ENCODE data around the gene ALKAL2.
"Not testable (repeated sequence)": the region's sequence is repeated elsewhere in the genome, so short reads cannot be mapped to it uniquely, and the experiment has no call there.

The ALKAL2 gene
- 0 to 0.18 (median 0.06) reads per million in 4 experiments for total RNA-seq

GRCh38 chr2:287911-288757 is at the start of gene ALKAL2:
Gene ALKAL2, minus strand, starts transcription at chr2:288091. Its CDS starts 256 bp downstream, at chr2:287835.
- no peak for DNase-seq

DNA sequence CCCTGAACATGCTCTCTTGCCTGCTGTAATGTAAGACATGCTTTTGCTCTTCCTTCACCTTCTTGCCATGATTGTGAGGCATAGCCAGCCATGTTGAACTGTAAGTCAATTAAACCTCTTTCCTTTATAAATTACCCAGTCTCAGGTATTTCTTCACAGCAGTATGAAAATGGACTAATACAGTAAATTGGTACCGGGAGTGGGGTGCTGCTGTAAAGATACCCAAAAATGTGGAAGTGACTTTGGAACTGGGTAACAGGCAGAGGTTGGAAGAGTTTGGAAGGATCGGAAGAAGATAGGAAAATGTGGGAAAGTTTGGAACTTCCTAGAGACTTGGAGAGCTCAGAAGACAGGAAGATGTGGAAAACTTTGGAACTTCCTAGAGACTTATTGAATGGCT is 49.1 kb upstream of the ALKAL2 start:
- not testable (repeated sequence) for DNase-seq

DNA sequence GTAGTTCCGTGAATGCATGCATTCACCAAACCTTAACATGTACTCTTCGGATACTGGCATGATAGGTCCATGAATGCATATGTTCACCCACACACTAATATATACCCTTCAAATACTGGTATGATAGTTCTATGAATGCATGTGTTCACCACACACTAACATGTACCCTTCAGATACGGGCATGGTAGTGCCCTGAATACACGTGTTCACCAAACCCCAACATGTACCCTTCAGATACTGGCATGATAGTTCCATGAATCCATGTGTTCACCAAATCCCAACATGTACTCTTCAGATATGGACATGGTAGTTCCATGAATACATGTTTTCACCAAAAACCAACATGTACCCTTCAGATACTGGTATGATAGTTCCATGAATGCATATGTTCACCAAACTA is 48.5 kb upstream of the ALKAL2 start:
- DNase-seq = no peak

GRCh38 chr2:332592-332991 is 44.7 kb upstream of the ALKAL2 start:
- DNase-seq = no peak

- DNase-seq = no peak
These were observed 40.9 kb upstream of the ALKAL2 start for GRCh38 chr2:328761-329160.

DNA sequence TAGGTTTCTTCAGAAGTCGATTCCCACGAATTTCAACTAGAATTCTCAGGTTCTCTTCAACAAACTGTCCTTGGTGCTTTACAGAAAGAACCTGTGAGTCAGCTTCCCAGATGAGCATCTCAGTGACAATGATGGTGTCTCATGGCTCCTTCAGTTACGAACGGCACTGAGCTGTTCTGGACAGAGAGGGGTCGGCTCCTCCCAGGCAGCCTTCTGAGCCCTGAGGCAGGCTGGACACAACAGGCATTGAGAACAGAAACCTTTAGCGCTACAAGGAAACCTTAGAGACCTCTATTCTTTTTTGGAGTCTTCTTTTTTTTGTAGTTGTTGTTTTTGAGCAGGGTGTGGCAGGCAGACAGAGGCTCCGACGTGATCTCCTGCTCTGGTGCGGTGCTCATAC is 35.1 kb upstream of the ALKAL2 start:
- no peak for DNase-seq

- DNase-seq = no peak
These were observed 34.4 kb upstream of the ALKAL2 start for GRCh38 chr2:322326-322725.

GRCh38 chr2:320561-320960 is 32.7 kb upstream of the ALKAL2 start:
- no peak for DNase-seq

- no peak for DNase-seq
These were observed 31.2 kb upstream of the ALKAL2 start for GRCh38 chr2:319059-319600.

DNA sequence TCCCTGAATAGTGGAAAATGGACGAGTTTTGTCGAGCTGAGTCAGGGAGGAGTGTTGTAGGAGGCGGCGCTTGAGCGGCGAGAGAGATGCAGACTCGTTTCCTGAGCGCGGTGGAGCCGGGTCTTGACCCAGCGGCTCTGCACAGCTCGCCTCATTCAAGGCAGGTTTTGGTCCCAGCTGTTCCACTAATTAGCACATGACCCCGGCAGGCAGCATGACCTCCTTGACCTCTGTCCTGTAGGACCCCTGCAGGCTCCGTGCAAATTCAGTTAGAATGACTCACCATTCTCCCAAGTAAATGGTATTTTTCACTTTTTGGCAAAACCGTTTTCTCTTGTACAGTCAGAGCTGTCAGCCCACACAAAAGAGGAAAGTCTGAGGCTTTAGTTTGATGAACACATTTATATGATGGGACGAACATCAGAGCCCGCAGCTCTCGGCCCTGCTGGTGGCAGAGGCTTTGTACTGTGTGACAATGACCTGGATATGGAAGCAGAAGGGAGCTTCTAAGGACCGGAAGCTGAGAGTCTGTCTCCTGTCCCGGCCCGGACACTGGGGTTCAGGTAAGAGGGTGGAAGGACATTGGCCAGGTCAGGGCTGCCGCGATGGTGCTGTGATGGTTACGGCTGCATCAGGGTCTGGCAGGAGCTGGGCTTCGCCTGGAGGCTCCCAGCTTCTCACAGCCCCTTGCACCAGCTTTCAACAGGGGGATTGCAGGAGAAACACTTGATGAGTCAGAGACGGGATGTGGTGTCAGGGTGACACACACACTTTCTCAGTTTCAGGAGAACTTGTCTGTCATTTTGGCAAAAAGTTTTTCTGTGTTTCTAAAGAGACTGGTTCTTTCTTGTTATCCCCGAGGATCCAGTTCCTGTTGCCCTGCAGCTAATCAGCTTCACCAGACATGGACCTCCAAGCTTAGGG is 29.9 kb upstream of the ALKAL2 start:
- no peak for DNase-seq

DNA sequence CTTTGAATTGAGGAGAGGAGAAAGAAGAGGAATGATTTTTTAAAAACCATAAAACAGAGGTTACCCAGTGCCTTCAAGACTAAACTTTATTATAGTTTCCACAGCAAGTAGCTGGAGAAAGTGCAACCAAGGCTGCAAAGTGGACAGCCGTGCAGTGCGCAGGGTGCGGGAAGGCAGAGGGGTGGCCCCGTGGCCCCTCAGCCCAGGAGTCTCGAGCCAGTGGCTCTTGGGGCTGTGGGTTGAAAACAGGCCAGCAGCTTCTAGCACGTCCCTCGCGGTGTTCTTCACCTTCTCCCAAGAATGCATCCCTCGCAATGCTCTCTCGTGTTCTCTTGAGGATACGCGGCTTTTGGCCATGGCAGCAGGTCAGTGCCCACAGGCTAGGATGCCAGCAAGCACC is 28.5 kb upstream of the ALKAL2 start:
- no peak for DNase-seq

GRCh38 chr2:315925-316324 is 28.0 kb upstream of the ALKAL2 start:
- DNase-seq = not testable (repeated sequence)

DNA sequence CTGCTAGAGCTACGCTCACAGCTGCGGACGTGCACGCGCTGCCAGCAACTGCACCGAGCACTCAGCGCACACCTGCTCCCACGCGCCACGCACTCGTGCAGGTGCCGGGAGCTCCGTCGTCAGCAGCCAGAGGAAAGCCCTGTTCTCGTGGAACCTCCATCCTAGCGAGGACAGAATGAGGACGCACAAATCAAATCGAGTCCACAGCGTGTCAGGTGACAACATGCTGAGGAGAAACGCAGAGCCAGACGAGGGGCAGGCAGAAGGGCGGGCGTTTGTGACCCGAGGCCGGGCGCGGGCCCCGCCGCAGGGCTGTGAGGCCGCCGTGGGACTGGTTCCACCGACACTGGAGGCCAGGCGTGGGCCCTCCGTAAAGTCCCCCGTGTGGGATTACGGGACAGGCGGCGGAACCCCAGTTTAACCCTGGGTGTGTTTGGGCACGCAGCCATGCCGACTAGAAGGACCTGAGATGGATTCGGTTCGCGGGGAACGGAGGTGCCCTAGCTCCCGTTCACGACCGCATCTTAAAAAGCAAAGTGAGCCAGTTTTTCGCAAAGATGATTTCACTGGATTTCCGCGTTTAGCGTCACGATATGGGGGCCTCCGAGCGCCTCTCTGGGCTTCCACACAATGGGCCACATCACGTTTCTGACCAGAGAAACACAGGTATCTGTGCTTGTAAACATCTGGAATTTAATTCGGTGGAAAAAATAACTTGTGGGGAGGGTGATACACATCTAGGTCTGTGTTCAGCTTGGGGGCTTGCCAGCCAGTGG is 26.9 kb upstream of the ALKAL2 start:
- DNase-seq = no peak

- no peak for DNase-seq
These were observed 26.1 kb upstream of the ALKAL2 start for GRCh38 chr2:313991-314390.

DNA sequence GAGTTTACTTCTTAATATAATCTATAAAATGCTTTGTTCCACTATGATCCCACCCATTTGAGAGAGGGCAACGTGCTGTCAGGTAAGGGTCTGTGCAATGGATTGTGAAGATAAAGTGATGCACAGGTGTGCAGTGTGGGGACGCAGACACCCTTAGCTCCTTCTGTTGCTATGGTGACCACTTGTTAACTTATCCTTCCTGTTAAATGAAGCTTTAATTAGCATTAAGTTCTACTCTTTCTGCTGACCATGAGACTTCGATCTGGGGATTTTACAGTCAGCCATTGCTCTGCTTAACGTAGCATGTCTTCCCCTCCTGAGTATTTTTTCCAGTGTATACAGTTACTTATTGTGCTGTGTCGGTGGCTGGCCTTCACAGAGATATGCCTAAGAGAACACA is 23.1 kb upstream of the ALKAL2 start:
- no peak for DNase-seq

GRCh38 chr2:309954-310510 is 22.1 kb upstream of the ALKAL2 start:
- DNase-seq = no peak

GRCh38 chr2:309148-309953 is 21.5 kb upstream of the ALKAL2 start:
- DNase-seq = no peak

GRCh38 chr2:305366-305765 is 17.5 kb upstream of the ALKAL2 start:
- no peak for DNase-seq

DNA sequence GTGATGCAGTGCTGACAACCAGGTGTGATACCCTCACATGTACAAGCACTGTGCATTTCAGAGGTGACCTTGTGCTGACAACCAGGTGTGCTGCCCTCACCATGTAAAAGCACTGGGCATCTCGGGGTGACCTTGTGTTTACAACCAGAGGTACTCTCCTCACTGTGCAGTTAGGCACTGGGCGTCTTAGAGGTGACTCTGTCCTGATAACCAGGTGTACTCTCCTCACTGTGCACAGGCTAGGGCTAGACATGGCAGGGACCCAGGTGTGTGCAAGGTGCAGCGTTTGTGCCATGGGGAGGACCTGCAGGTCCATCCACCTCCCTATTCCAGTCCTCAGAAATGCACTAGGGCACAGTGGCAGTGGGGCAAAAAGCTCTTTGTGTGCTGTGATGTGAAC is 8.5 kb upstream of the ALKAL2 start:
- no peak for DNase-seq

- DNase-seq = no peak
These were observed 7.2 kb upstream of the ALKAL2 start for GRCh38 chr2:295090-295489.

DNA sequence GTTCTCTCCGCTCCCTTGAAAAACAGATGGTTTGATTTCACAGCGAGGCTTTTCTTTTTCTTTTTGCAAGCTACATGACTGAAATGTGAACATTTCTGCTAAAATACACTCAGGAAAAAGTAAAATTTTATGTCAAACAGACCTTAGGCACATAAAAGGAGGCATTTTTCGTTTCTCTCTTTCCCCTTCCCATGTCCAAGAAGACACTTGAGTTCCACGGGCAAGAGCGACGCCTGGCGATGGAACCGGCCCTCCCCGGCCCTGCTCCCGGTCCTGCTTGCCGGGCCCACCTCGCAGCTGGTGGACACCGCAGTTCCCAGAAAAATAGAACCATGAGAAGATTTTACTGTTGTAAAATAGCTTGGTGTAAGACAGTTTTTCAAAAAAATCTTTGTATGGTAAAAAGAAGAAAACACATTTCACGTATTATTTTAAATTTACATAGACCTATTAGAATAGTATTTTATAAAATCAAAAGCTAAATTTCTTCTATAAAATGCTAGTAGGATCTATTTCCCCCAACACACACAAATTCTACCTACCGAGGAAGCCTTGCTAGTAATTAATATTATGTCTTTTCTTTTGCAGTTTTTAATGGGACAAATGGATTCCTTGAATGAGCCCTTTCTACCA is 2.3 kb upstream of the ALKAL2 start:
- DNase-seq = peak; percentile 36
